Astrocyte (in vitro differentiated cells and primary cell): ENCODE results near the gene HSD11B1.

Experiments
- CTCF ChIP-seq: IDR thresholded peaks from 2 replicates; pipeline ENCODE4 v1.5.1; 2011; ENCODE audit warnings: low read depth, mild to moderate bottlenecking, inconsistent platforms, low read length, moderate library complexity; ENCODE audit not compliant: insufficient read depth
- EZH2 ChIP-seq: IDR thresholded peaks from 2 replicates; pipeline ENCODE4 v1.6.1; 2012; ENCODE audit warnings: mild to moderate bottlenecking, low read length, inconsistent platforms; ENCODE audit not compliant: insufficient read depth

DNA sequence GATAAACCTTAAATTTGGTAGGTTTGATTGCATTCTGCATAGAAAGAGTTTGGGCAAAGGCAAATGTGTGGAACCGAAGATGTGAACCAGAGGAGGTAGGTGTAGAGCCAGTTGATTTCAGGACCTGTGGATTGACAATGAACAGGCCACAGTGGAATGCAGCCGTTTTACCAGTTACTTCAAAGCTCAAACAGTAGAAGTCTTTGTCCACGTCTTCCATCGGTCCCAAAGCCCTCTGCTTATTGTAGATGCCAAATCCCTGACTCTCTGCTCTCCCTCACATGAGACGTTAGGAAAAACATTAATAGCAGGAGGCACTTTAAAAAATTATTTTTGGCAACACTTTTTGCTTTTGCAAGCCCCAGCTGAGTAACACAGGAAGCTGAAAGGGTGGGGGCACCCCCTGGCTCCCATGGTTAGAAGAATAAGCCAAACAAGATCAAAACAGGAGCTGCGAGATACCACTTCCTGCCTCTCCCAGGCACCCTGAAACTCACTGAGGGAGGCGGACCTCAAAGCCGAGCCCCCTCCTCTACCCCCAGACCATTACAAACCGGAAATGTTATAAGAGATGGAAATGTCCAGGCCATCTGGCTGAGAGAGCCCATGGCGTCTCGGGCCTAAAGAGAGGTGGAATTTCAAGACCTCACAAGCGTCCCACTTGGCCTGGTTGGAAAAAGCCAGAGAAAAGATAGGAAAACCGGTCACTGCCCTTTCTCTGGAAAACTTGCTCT lies 64.7 kb downstream of the HSD11B1 start:
- TF ChIP-seq CTCF (no peak), EZH2 (no peak)
